ENCODE measurements around the gene AGXT2. TPM values are rescaled to one million over a fixed set of nuclear protein-coding genes. Genes with fewer than 3 reads are reported as not detected.

Gene AGXT2
- total and polyA plus RNA-seq, 9 of the 15 experiments (the other 6 are each of a cell fraction or from before 2014, with no cell fraction given) = not detected

DNA sequence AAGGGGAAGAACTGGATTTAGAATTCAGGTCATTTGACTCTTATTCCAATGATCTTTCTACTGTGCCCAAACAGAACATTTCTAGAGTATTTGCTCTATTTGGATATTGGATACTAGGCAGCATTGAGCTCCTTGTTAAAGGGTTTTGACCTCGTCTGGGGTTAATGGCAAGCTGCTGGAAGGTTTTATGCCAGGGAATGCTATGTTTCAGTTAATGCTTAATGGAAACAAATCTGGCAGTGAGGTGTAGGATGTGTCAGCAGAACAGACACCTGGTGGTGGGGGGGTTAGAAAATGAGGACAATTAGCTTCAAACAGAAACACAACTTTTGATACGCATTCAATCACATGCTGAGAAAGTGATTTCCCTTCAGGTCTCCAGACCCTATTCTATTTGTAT, 51.5 kb downstream of the AGXT2 start:
- Histone ChIP-seq H3K9me1 (ENCODE audit: control insufficient read depth, insufficient read depth, low read length) (no peaks in the 10 kb centered on the region), H3K4me1 (replicated peaks in 1 of 2; ENCODE audit: control insufficient read depth in 2 of 2, insufficient read depth in 2 of 2, low read length in 2 of 2) (no peaks in the 10 kb centered on the region), H3K9me3 (replicated peaks; ENCODE audit: control insufficient read depth, insufficient read depth, low read depth, low read length) (no peaks in the 10 kb centered on the region), H3K27me3 (ENCODE audit: control insufficient read depth in 2 of 2, insufficient read depth in 2 of 2, low read length in 2 of 2) (peaks cover 0 to 10% of the 10 kb centered on the region in 2 experiments; a peak in 3 of 5 replicates), H3K27ac (ENCODE audit: extremely low read depth, low read depth, low read length) (no peak overlapping the region), H3K79me2 (ENCODE audit: control insufficient read depth, insufficient read depth, low read length) (no peaks in the 10 kb centered on the region), H3K4me2 (ENCODE audit: insufficient read depth, low read length) (no peak overlapping the region), H3K9ac (ENCODE audit: insufficient read depth in 1 of 2, low read depth in 2 of 2, low read length in 2 of 2) (no peak overlapping the region), H3K36me3 (ENCODE audit: control insufficient read depth, insufficient read depth, low read length) (no peaks in the 10 kb centered on the region), H2AFZ (ENCODE audit: low read depth, low read length) (no peak overlapping the region), H3K4me3 (no peak overlapping the region), H4K20me1 (replicated peaks; ENCODE audit: control insufficient read depth, insufficient read depth, low read length) (no peaks in the 10 kb centered on the region)
- no peak for ATAC-seq
- CTCF ChIA-PET (ENCODE audit: low intra/inter-chr PET ratio) = no interaction called here
- no peak for DNase-seq (ENCODE audit: extremely low read depth in 1 of 4, low spot score in 3 of 4)
- 2% methylated on average over 2 of the region's 2 CpGs for WGBS (ENCODE audit: insufficient coverage, low coverage, missing lambda C conversion rate)
- BruUV-seq (replicated peaks) = no TSS peak
- in situ Hi-C loops (cut with MboI) = no loop called here
- no peak for FAIRE-seq
- intact Hi-C loops (cut with micrococcal nuclease) = no loop called here
- POLR2A ChIA-PET = no interaction called here
- TF ChIP-seq, protein P1, sequence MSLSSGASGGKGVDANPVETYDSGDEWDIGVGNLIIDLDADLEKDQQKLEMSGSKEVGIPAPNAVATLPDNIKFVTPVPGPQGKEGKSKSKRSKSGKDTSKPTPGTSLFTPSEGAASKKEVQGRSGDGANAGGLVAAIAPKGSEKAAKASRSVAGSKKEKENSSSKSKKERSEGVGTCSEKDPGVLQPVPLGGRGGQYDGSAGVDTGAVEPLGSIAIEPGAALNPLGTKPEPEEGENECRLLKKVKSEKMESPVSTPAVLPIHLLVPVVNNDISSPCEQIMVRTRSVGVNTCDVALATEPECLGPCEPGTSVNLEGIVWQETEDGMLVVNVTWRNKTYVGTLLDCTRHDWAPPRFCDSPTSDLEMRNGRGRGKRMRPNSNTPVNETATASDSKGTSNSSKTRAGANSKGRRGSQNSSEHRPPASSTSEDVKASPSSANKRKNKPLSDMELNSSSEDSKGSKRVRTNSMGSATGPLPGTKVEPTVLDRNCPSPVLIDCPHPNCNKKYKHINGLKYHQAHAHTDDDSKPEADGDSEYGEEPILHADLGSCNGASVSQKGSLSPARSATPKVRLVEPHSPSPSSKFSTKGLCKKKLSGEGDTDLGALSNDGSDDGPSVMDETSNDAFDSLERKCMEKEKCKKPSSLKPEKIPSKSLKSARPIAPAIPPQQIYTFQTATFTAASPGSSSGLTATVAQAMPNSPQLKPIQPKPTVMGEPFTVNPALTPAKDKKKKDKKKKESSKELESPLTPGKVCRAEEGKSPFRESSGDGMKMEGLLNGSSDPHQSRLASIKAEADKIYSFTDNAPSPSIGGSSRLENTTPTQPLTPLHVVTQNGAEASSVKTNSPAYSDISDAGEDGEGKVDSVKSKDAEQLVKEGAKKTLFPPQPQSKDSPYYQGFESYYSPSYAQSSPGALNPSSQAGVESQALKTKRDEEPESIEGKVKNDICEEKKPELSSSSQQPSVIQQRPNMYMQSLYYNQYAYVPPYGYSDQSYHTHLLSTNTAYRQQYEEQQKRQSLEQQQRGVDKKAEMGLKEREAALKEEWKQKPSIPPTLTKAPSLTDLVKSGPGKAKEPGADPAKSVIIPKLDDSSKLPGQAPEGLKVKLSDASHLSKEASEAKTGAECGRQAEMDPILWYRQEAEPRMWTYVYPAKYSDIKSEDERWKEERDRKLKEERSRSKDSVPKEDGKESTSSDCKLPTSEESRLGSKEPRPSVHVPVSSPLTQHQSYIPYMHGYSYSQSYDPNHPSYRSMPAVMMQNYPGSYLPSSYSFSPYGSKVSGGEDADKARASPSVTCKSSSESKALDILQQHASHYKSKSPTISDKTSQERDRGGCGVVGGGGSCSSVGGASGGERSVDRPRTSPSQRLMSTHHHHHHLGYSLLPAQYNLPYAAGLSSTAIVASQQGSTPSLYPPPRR (CRISPR knock-in tag; IDR thresholded peaks at IDR 0.05; ENCODE audit: borderline replicate concordance) = no peak
- TF ChIP-seq TCF7 (IDR thresholded peaks at IDR 0.05; ENCODE audit: borderline replicate concordance) (no peak), BCOR (IDR thresholded peaks at IDR 0.05) (no peak), ZNF583 (CRISPR knock-in tag; IDR thresholded peaks at IDR 0.05) (no peak), DNMT1 (IDR thresholded peaks at IDR 0.05) (no peak), TRIM24 (IDR thresholded peaks at IDR 0.05) (no peak), ZKSCAN1 (IDR thresholded peaks at IDR 0.05; ENCODE audit: low read depth, low read length) (no peak), NCOA4 (IDR thresholded peaks at IDR 0.05; ENCODE audit: partially characterized antibody) (no peak), PURB (CRISPR knock-in tag; IDR thresholded peaks at IDR 0.05; ENCODE audit: low read depth) (no peak), NUFIP1 (IDR thresholded peaks at IDR 0.05; ENCODE audit: partially characterized antibody) (no peak)
- TF ChIP-seq, protein P2, sequence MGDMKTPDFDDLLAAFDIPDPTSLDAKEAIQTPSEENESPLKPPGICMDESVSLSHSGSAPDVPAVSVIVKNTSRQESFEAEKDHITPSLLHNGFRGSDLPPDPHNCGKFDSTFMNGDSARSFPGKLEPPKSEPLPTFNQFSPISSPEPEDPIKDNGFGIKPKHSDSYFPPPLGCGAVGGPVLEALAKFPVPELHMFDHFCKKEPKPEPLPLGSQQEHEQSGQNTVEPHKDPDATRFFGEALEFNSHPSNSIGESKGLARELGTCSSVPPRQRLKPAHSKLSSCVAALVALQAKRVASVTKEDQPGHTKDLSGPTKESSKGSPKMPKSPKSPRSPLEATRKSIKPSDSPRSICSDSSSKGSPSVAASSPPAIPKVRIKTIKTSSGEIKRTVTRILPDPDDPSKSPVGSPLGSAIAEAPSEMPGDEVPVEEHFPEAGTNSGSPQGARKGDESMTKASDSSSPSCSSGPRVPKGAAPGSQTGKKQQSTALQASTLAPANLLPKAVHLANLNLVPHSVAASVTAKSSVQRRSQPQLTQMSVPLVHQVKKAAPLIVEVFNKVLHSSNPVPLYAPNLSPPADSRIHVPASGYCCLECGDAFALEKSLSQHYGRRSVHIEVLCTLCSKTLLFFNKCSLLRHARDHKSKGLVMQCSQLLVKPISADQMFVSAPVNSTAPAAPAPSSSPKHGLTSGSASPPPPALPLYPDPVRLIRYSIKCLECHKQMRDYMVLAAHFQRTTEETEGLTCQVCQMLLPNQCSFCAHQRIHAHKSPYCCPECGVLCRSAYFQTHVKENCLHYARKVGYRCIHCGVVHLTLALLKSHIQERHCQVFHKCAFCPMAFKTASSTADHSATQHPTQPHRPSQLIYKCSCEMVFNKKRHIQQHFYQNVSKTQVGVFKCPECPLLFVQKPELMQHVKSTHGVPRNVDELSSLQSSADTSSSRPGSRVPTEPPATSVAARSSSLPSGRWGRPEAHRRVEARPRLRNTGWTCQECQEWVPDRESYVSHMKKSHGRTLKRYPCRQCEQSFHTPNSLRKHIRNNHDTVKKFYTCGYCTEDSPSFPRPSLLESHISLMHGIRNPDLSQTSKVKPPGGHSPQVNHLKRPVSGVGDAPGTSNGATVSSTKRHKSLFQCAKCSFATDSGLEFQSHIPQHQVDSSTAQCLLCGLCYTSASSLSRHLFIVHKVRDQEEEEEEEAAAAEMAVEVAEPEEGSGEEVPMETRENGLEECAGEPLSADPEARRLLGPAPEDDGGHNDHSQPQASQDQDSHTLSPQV (IDR thresholded peaks at IDR 0.05) = no peak
- TF ChIP-seq, protein P3, sequence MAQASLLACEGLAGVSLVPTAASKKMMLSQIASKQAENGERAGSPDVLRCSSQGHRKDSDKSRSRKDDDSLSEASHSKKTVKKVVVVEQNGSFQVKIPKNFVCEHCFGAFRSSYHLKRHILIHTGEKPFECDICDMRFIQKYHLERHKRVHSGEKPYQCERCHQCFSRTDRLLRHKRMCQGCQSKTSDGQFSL (CRISPR knock-in tag; IDR thresholded peaks at IDR 0.05) = no peak
- TF ChIP-seq, protein P3 (tag; IDR thresholded peaks at IDR 0.05) = no peak

Data from K562 (cell line).